ENCODE results near the gene DYNC1H1. TPM values are rescaled to one million over a fixed set of nuclear protein-coding genes. Genes with fewer than 3 reads are reported as not detected.

DYNC1H1 gene
- total RNA-seq, 1 experiment from 2014 or later: 383 TPM

DNA sequence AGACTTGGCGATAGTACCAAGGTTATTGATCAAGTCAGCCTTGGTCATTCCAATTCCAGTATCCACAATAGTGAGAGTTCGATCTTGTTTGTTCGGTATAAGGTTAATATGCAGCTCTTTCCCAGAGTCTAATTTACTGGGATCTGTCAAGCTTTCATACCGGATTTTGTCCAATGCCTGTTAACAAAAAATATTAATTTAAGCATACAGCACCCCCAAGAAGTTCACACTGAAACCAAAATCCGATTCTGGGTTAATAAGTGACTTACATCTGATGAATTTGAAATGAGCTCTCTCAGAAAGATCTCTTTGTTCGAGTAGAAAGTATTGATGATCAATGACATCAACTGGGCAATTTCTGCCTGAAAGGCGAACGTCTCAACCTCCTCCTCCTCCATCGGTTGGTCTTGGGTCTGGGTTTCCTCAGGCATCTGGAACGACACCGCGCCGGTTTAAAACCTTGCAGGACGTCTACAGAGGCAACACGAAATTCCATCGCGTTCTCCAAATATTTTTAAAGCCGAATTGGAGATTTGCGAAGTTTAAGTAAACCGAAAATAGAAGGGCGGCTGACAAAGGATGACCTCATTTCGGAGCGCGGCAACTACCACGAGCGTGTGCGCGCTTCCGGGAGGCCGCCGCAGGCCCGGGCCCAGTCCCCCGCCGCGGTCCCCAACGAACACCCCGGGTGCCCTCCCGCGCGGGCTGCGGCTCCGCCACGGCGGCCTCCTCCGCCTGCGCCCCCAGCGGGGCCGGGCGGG is 121.8 kb downstream of the DYNC1H1 start:
- in situ Hi-C loops (cut with HindIII; ENCODE audit: low pct_unique_long_range_greater_than_20kb, low sequenced_read_pairs): no loop called here

DNA sequence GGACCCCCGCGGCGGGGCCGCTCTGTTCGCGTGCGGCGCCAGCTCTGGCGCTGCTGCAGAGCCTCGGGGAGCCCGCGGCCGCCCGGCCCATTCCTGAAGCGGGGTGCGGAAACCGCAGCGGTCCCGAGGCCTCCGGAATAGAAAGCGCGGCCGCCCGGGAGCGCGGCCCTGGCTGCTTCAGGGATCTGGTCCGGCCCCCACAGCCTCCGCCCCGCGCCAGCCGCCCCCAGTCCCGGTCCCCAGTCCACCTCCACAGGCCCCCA is 122.3 kb downstream of the DYNC1H1 start:
- DNase-seq (ENCODE audit: low read depth, low spot score): no peak
- in situ Hi-C loops (cut with HindIII; ENCODE audit: low pct_unique_long_range_greater_than_20kb, low sequenced_read_pairs): no loop called here

More for the DNA sequence above, 121.8 kb downstream of the DYNC1H1 start:
- peak; percentile 40 for DNase-seq (ENCODE audit: low read depth, low spot score)

DNA sequence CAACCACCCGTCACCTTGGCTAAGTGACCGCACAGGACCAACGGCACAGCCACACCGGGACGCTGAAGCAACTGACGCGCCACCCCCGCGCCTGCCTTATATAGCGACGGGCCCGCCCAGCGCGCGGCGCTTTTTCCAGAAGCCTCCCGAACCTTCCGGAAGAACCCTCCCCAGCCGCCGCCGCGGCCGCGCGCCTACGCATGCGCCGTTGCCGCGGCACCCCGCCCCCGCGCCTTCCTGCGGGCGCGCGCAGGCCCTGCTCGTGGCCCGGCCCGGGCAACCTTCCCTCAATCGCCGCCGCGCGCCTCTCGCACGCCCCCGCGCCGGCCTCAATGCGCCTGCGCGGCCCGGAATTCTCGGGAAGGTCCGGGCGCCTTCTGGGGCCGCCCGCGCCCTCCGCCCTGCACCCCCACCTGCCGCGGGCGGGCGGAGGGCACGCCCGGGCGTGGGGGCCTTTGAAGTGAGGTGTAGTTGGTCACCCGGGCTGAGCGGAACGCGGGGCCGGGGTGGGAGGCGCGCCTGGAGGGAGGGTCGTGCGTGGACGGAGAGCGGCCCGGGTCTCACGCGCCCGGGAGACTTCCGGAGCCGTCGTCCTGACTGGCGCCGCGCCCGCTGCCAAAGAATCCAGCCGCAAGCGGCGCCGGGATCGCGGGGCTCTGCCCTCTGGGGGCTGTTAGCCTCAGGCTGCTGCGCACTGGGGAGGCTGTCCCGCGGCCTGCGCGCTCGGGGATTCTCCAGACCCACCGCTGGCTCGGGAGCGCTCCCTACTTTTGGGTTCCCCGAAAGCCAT is 122.8 kb downstream of the DYNC1H1 start, which contains the start of gene HSP90AA1:
Gene HSP90AA1, minus strand, starts transcription at position 73 of the 790 bp plus-strand sequence. CDS start 666 bp downstream, outside the sequence.
- DNase-seq (ENCODE audit: low read depth, low spot score): peak; percentile 91
- in situ Hi-C loops (cut with HindIII; ENCODE audit: low pct_unique_long_range_greater_than_20kb, low sequenced_read_pairs): no loop called here

DNA sequence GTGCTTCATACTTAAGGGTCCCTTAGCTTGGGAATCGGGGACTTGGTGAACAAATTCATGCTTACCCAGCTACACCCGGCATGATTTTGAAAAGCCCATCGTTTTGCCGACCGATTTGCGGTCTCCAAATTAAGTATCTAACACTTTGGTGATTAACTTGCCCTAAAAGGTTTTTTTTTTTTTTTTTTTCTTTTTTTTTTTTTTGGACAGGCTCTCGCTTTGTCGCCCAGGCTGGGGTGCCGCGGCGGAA is 123.3 kb downstream of the DYNC1H1 start:
- DNase-seq (ENCODE audit: low read depth, low spot score): no peak
- in situ Hi-C loops (cut with HindIII; ENCODE audit: low pct_unique_long_range_greater_than_20kb, low sequenced_read_pairs): no loop called here

DNA sequence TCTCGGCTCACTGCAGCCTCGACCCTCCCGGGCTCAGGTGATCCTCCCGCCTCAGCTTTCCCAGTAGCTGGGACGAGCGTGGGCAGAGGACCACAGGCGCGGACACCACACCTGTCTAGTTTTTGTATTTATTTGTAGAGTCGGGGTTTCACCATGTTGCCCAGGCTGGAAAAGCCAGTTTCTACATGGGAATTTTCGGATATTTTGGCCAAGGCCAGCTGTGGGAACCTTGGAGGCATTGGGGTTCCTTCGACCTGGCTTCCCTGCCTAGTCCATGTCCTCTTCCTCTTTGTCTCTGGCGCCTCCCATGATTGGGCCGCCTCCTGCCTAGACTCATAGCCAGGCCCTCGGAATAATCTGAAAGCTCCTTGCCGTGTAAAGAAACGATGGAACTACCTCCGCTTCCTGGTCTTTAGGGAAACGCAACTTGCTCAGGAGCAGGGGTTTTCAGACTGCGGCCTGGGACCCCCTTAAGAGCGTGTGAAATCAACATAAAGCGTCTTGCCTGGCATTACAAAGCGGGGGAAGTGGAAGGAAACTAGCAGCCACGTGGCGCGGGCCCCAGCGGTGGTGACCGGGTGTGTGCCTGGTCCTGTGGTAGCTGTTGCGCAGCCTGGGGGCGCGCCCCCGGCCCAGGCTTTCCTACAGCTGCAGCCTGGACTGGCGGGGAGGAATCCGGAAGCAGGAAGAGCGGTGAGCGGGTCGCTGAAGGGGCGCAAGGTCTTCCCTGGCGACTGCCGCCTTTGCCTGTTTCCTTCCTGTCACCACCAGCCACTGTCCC is 123.8 kb downstream of the DYNC1H1 start:
- DNase-seq (ENCODE audit: low read depth, low spot score): no peak
- in situ Hi-C loops (cut with HindIII; ENCODE audit: low pct_unique_long_range_greater_than_20kb, low sequenced_read_pairs): no loop called here

DNA sequence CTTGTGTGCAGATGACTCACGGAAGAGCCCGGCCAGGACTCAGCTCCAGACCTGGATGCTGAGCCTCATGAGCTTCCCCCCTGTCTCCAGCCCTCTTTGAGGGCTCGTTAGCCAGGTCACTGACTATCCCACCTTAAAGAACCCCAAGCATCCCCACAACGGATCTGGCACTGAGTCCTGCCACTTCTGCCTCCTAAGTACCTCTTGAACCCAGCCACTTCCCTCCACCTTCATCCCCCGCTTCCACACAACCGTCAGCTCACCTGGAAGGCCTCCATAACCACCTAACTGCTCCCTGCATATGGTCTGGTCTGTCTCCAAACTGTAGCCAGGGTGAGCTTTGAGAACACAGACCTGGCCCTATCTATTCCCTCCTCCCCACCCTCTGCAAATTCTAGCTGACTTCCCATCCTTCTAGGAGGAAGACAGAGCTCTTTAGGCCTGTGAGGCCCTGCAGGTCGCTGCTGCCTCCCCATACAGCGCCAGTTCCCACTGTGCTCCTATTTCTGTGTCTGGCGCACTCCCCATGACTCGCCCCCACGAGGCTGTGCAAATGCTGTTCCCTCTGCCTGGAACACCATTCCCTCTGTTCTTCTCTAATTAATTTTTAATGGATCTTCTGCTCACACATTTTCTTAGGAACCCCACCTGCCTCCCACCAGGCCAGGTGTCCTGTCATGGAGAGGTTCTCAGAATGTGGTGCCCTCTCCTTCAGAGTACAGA is 125.4 kb downstream of the DYNC1H1 start:
- in situ Hi-C loops (cut with HindIII; ENCODE audit: low pct_unique_long_range_greater_than_20kb, low sequenced_read_pairs): no loop called here
- no peak for DNase-seq (ENCODE audit: low read depth, low spot score)

GRCh38 chr14:102090713-102091112 is 126.3 kb downstream of the DYNC1H1 start:
- DNase-seq (ENCODE audit: low read depth, low spot score): no peak
- in situ Hi-C loops (cut with HindIII; ENCODE audit: low pct_unique_long_range_greater_than_20kb, low sequenced_read_pairs): no loop called here

GRCh38 chr14:102092806-102093205 is 128.4 kb downstream of the DYNC1H1 start:
- no peak for DNase-seq (ENCODE audit: low read depth, low spot score)
- in situ Hi-C loops (cut with HindIII; ENCODE audit: low pct_unique_long_range_greater_than_20kb, low sequenced_read_pairs): no loop called here

- DNase-seq (ENCODE audit: low read depth, low spot score): no peak
- in situ Hi-C loops (cut with HindIII; ENCODE audit: low pct_unique_long_range_greater_than_20kb, low sequenced_read_pairs): no loop called here
These were observed 129.7 kb downstream of the DYNC1H1 start for GRCh38 chr14:102094101-102094500.

DNA sequence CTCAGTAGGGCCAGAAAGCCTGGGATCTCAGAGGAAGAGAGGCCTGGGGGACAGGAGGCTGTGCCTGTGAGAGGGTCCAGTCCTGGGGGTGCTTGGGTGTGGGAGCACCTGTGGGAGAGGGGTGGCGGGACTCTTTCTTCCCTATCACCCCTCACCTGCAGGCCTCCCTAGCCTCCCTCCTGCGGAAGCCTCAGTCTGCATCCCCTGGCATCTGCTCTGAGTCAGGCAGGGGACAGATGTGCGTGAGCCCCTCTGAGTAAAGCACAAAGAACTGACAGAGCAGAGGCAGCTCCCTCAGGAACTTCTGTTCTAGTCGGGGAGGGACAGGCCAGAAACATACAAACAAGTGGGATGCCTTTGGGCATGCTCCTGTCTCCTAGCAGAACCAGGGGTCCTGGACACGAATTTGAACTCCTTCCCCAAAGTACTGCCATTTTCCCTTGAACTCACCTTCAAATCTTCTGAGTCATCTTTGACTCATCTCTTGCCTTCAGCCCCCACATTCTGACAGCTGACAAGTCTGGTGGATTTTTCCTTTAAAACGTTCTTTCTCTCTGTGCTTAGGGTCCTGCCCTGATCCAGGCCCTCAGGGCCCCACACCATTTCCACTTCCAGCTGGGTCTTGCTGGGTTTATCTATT is 131.0 kb downstream of the DYNC1H1 start:
- in situ Hi-C loops (cut with HindIII; ENCODE audit: low pct_unique_long_range_greater_than_20kb, low sequenced_read_pairs): loop anchor here (5.0 kb wide), 1 partner anchor 87 kb away; no protein-coding TSS in a partner anchor
- no peak for DNase-seq (ENCODE audit: low read depth, low spot score)

DNA sequence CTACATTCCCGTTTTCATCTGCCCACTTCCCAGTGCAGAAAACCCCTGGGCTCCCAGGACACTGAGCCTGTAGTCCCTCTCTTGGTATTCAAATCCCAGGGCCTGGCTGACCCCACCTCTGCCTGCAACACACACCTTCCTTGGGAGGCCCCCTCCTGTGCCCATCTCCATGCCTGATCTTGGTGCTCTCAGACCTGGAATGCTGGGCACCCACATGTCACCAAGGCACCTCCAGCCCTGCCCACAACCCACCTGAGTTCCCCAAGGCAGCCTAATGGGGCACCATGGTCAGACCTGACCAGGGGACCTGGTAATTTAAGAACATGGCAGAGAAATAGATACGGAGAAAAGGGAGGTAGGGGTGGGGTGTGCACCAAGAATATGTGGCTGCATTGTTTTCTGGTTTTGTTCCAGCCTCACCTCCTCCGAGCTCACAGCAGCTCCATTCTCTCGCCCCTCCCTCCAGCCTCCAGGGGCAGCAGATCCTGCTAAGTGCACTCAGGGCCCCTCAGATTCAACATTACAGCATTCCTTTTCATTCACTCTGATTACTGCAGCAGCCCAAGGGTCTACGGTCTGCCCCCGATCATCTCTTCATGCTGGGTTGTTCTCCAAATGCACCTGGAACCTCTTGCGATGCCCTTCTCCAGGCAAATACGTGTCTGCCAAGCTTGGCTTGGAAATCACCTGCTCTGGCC is 131.6 kb downstream of the DYNC1H1 start:
- no peak for DNase-seq (ENCODE audit: low read depth, low spot score)
- in situ Hi-C loops (cut with HindIII; ENCODE audit: low pct_unique_long_range_greater_than_20kb, low sequenced_read_pairs): loop anchor here (5.0 kb wide), 1 partner anchor 86 kb away; no protein-coding TSS in a partner anchor

GRCh38 chr14:102096569-102097188 is 132.3 kb downstream of the DYNC1H1 start:
- peak; percentile 90 for DNase-seq (ENCODE audit: low read depth, low spot score)
- in situ Hi-C loops (cut with HindIII; ENCODE audit: low pct_unique_long_range_greater_than_20kb, low sequenced_read_pairs): loop anchor here (5.0 kb wide), 1 partner anchor 86 kb away; no protein-coding TSS in a partner anchor

GRCh38 chr14:102097441-102098135 is 133.2 kb downstream of the DYNC1H1 start:
- in situ Hi-C loops (cut with HindIII; ENCODE audit: low pct_unique_long_range_greater_than_20kb, low sequenced_read_pairs): loop anchor here (5.0 kb wide), 1 partner anchor 85 kb away; no protein-coding TSS in a partner anchor

DNA sequence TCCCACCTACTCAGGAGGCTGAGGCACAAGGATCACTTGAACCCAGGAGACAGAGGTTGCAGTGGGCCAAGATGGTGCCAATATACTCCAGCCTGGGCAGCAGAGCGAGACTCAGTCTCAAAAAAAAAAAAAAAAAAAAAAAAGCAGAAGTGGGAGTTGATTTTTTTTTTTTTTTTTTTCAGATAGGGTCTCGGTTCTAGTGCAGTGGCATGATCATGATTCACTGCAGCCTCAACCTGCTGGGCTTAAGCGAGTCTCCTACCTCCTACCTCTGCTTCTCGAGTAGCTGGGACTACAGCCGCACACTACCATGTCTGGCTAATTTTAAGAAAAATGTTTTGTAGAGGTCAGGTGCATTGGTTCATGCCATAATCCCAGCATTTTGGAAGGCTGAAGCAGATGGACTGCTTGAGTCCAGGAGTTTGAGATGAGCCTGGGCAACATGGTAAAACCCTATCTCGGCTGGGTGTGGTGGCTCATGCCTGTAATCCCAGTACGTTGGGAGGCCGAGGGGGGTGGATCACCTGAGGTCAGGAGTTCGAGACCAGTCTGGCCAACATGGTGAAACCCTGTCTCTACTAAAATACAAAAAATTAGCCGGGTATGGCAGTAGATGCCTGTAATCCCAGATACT is 138.8 kb downstream of the DYNC1H1 start:
- no peak for DNase-seq (ENCODE audit: low read depth, low spot score)
- in situ Hi-C loops (cut with HindIII; ENCODE audit: low pct_unique_long_range_greater_than_20kb, low sequenced_read_pairs): no loop called here

More at GRCh38 chr14:102097441-102098135, 133.2 kb downstream of the DYNC1H1 start:
- no peak for DNase-seq (ENCODE audit: low read depth, low spot score)

DNA sequence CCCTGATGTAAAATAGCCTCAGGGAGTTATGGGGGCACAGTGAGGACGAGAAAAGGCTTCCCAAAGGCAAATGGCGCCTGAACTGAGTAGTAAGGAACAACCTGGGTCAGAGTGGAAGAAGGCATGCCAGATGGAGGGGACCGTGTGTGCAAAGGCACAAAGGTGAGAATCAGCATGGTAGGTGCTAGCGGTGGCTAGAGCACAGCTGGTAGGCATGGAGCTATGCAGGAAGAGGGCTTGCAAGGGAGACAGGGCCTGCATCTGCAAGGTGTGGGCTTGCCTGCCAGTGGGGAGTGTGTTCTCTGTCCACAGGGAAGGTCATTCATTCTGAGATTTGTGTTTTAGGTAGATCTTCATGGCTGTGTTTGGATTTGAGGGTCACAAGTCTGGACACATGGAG is 141.0 kb downstream of the DYNC1H1 start:
- in situ Hi-C loops (cut with HindIII; ENCODE audit: low pct_unique_long_range_greater_than_20kb, low sequenced_read_pairs): no loop called here
- DNase-seq (ENCODE audit: low read depth, low spot score): no peak

All from SK-MEL-5 (cell line).